GM18507 (cell line): ENCODE results near the gene KIAA1217.

Experiments
- DNase-seq: peaks from one replicate; pipeline ENCODE4 v3.0.0; 2011; ENCODE audit warnings: low read depth; ENCODE audit not compliant: insufficient read length; ENCODE audit errors: extremely low spot score
- FAIRE-seq: peaks from 2 replicates; lab custom pipeline; 2011; peaks lifted over from hg19 to GRCh38; lab: Jason Lieb, UNC

Gene KIAA1217

DNA sequence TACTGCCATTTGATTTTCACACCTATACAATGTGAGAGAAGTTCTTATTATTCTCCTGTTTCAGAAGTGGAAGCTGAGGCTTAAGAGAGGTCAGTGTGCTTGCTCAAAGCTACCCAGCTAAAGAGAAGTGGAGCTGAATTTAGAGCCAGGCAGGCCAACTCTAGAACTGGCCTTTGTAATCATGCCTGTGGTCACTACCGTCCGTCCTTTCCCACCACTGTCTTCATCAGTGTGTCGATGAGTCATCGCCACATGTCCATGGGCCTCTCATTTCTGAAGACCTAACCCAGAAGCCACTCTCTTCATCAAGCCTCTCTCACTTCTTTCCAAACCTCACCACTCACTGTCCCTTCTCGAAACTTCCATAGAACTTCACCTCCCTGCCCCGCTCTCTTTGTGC, 237.8 kb downstream of the KIAA1217 start:
- FAIRE-seq (no peak), DNase-seq (no peak)

DNA sequence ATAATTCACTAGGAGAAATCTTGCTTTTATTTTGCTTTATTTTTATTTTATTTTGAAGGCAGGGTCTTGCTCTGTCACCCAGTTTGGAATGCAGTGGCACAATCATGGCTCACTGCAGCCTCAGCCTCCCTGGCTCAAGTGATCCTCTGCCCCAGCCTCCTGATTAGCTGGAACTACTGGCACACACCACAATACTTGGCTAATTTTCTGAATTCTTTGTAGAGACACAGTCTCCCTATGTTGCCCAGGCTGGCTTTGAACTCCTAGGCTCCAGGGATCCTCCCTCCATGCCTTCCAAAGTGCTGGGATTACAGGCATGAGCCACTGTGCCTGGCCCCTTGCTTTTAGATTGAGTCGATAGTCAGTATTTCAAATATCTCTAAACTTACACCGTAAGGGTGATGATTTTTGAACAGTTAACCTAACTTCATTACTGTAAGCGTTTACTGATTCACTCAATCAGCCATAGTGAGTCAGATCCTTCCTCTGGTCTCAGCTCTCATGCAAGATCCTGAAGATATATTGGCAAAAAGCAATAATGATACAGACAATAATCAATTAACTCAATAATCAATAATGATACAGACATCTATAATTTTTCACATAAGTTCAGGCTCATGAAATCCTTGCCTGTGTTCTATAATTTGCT, 239.5 kb downstream of the KIAA1217 start:
- DNase-seq (no peak), FAIRE-seq (no peak)

DNA sequence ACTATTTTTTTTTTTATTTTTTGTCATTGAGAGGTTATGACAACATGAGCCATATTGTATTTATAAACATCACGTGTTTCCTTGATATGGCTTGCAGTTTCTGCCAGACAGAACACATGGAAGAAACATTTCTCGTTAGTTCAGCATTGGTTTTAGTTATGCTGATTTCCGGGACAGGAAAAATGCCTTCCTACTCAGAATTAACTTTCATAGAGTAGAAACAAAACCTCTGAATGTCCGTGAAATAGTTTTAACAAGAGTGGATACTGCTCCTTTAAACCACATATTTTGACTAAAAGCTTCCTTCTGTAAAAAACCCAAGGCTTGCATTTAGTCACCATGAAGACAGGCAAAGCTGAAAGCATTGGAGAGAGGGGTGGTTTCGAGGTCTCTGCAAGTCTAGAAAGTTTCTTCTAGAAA, 240.4 kb downstream of the KIAA1217 start:
- FAIRE-seq (peak; percentile 56), DNase-seq (no peak)

DNA sequence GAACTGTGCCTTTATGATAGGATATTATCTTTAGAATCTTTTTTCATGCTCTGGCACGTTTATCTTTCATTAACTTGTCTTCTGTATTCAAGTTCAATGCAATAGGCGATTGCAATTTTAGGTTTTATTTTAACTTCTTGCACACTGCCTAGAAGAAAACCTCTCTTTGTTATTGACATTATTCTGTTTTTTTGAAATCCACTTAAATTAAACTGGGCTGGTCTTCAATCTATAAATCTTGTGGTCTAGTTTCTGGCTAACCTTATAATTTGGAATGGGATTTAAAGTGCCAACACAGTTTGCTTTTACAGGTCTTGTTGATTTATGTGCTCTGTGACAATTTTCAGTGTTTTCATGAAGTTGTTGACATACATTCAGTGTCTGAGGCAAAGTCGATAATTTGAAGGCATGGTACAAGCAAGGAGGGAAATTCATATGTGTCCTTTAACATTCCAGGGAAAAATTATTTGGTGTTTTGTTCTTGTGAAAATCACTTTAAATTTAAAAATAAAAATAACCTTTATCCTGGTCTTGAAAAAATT, 240.9 kb downstream of the KIAA1217 start:
- no peak for FAIRE-seq
- no peak for DNase-seq

DNA sequence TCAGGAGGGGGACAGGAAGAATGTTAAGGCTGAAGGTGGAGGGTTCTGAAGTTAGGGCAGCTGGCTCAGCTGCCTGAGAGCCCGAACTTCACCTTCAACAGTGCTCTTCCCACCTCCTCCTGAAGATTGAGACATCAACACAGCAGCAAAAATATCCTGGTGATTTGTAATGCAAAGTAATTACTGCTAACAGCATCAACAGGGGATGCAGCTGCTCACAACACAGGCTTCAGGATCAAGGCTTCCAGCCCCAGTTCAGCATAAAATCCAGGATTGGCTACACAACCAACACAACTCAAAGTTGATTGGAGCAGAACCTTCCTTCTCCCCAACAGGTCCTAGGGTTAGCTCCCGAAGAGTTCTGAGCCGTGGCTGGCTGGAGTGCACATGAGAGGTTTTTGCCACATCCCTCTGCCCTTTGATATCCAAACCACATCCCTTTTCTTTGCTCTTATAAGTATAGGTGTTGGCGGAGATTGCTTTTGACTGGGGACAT, 242.4 kb downstream of the KIAA1217 start:
- DNase-seq (no peak), FAIRE-seq (no peak)

DNA sequence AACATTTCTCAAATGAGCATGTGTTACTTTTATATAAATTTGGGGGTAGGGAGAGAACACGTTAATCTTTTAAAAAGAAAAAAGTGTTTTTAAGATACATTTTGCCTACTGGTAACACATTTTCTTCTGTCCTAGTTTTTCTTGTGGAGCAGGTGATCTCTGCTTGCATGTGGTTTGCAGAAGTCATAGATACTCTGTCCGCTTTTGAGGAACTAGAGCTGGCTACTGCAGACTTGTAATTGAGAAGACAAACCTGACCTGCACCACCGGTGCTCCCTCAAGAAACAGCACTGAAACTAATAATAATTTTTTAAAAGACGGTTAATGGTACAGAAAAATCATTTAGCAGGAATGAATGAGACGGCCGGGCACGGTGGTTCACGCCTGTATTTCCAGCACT, 243.1 kb downstream of the KIAA1217 start:
- no peak for FAIRE-seq
- DNase-seq: no peak

DNA sequence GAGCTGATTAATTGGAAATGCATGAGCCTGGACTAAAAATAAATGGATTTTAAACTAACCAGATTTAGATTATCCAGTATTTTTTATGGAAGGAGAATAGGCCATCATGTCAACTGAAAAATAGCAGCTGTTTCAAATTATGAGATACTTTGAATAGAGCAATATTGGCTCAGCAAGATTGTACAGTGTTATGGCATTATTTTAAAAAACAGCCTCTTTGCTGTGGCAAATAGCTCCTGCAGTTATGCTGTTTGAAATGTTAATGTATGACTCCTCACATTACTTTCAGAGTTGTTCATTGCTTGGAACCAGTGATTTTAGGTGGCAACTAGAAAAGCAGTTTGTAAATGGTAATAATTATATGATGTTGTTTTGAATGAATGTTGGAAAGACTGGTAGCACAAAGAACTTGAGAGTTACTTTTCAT, 244.5 kb downstream of the KIAA1217 start:
- no peak for DNase-seq
- no peak for FAIRE-seq

DNA sequence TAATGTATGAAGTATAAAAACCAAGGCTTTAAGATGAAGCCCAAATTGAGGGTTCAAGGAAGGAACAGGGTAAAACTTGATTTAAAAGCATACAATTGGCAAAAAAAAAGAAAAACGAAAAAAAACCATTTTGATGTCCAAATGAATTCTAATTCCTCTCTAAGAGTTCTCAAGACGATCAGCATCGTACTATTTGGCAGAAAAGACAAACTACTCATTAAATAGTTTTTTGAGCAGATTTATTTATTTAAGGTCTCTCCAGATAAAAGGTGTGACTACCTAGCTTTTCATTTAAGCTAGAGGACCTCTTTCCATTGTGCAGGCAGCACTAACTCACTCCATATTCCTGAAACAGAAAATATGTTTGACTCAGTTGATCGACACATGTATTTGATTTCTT, 245.0 kb downstream of the KIAA1217 start:
- no peak for FAIRE-seq
- no peak for DNase-seq

DNA sequence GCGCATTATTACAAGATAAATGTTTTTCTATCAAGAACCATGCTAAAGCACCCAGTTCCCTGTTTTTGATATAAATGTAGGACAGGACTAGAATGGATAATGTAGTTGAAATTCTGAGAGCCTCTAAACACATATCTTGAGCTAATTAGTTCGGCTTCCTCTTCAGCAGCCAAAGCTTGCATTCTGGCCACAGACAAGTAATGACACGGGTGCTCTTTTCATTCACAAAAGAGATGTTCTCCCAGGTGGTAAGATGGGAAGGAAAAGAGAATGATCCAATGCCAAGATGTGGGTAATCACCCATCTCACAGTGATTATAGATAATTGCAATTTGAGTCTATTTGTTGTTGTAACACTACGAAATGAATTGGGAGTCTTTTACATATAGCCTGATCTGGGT, 246.5 kb downstream of the KIAA1217 start:
- DNase-seq: no peak
- FAIRE-seq: no peak

DNA sequence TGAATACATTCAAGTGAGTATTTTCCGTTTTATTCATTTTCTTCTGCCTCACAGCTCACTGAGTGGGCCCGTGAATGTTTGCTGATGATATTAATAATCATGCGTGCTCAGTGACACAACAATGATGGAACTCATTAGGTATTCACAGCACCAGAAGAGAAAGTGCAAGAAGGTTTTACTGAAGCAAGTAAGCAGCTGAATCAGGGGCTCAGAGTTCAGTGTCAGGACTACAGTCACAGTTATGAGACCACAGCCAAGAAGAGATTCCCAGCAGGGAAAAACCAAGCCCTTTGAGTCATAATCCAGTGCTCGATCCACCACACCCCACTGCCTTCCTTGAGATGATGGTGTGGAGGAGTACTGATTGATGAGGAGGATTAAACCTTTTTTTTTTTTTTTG, 247.4 kb downstream of the KIAA1217 start:
- no peak for FAIRE-seq
- no peak for DNase-seq

DNA sequence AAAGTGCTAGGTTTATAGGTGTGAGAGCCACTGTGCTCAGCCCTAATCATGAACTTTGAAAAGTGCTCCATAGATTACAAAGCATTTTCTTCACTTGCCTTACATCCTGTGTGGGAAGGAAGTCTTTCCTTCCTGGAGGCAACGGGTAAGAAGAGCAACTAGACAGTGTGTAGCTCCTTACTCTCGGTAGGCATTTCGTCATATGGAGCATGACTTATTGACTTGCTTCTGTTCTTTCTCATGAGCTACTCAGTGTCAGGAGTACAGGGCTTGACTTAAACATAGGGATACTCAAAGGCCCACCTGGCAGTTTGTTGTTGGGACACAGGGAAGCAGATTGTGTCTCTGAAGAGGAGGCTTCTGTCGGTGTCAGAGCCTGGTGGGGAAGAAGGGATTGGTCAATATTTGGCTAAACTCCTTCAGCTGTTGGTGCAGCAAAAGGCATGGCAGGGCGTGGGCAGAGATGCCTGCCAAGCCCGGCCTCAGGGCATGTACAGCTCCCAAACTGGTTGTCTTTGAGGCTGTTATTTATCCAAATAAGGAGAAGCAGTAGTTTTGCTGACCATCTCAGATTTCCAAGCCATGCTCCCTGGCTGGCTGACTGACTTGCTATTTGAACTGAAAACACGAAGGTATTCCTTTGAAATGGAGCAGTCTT, 248.9 kb downstream of the KIAA1217 start:
- DNase-seq: no peak
- FAIRE-seq: no peak

DNA sequence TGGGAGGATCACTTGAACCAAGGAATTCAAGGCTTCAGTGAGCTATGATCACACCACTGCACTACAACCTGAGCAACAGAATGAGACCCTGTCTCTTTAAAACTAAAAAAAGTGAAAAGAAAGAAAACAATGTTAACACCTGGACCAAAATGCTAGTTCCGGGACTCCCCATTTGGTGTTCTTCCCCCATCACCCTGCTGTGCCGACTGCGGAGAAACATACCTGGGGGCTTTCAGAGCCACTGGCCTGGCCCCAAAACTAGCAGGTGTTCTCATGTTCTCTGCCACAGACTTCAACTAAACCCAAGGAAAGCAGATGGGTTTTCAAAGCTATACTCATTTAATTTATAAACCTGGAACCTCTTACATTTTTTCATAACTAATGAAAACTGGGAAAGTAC, 250.9 kb downstream of the KIAA1217 start:
- FAIRE-seq (no peak), DNase-seq (no peak)

DNA sequence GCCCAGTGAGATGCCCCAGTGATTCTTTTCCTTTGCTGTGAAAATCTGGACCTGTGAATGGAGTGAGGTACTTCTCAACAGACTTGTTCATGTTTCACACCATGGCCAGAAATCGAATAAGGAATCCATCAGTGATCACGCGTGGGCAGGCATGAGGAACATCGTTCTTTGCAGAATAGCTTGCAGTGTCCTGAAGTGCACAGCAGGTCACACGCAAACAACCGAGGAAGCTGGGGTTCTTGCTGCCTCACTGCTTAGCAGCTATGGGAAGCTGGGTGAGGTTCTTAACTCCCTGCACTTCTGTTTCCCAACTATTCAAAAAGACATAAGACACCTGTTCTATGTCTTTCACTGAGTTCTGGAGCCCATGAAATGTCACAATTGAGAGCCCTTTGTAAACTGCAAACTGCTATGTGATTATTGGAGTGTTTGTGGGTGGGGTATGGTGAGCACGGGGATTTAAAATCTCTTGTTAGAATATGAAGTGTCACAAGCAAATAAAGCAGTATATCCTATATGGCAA, 253.4 kb downstream of the KIAA1217 start:
- no peak for FAIRE-seq
- no peak for DNase-seq

DNA sequence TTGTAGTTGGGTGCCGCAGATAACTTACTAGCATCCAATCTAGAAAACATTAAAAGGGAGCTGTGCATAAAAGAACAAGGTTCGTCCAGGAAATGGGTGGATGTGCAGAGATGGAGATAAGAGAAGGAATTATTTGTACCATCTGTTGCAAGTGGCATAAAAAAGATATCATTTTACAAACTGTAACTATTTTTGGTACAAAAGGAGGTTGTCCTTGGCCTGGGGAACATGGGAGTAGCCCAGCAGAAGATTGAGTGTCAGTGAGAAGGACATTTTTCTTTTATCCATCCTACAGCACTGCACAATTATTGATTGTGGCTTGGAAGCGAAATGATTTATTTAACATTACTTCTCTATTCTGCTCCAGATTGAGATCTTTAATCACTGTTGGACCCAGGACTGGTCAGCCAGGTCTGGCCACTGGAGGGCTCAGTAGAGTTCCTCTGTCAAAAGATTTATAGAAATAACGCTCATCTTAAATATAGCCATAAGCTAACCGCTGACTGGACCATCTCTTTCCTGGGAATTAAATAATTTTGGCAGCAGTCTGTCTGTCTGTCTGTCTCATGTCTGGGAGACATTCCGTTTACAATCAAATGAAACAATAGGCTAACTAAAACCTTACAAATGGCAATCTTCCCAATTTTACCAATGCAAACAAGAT, 254.1 kb downstream of the KIAA1217 start:
- no peak for DNase-seq
- FAIRE-seq: no peak

DNA sequence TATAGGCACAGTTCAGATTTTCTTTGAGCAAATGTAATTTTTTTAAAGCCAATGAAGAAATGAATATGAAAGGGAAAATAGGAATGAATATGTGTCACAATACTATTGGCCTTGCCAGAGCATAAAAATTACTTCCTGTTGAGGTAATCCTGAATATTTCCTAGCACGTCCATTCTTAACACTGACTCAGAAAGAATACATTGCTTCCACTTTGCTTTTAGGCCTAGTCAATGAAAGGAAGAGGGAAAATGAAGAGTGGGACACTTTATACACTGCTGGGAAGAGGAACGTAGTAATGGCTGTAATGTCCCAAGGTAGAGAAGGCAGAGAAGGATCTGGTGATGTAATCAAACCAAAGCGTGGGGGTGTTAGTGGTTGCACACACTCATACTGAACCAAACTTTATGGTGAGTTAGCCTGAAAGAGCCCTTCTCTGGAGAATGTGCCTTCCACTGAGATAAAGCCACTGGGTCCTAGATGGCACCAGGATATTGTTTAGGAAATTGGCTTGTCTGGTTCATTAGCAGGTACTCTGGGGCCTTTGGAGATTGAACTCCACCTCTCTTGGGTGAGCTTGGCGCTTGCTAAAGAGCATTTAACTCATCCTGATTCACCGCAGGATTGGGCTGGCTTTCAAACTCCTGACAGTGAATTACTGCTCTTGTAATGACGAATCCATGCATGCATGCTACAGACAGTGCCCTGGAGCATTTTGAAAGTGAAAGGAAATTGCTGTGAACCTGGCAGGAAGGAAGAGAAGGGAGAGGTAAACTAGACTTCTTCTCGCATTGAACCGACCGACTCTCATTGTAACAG, 254.9 kb downstream of the KIAA1217 start:
- no peak for DNase-seq
- FAIRE-seq: peak; percentile 71

DNA sequence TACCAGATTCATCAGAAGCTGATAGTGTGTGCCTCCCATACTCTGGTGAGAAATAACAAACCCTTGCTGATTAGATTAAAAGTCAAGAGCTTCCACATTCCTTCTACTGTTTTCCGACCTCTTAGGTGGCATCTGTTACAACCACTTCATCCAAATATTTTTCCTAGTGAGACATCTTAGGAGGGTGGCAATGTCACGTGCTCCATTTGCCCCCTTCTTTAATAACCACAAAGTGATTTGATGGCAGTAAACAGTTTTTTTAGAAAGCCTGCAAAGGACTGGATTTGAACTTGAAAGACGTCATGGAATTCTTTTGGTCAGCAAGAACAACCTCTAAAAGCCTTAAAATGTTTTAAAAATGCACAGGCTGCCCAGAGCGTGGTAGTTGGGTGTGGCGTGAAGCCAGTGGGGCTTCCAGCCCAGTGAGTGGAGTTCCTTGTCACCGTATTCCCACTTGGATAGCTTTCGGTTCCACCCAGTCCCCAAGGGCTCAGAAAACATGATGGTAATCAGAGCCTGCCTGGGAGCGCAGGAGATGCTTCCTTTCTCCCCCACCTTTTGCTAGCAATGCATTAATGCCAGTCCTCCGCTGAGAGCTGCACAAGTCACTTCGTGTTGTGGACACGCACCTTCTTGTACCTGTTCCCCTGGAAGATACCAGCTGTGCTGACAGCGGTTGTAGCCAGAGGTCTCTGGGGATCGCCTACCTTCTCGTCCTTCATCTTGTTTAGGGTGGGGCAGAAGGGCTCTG, 256.4 kb downstream of the KIAA1217 start:
- no peak for FAIRE-seq
- no peak for DNase-seq

DNA sequence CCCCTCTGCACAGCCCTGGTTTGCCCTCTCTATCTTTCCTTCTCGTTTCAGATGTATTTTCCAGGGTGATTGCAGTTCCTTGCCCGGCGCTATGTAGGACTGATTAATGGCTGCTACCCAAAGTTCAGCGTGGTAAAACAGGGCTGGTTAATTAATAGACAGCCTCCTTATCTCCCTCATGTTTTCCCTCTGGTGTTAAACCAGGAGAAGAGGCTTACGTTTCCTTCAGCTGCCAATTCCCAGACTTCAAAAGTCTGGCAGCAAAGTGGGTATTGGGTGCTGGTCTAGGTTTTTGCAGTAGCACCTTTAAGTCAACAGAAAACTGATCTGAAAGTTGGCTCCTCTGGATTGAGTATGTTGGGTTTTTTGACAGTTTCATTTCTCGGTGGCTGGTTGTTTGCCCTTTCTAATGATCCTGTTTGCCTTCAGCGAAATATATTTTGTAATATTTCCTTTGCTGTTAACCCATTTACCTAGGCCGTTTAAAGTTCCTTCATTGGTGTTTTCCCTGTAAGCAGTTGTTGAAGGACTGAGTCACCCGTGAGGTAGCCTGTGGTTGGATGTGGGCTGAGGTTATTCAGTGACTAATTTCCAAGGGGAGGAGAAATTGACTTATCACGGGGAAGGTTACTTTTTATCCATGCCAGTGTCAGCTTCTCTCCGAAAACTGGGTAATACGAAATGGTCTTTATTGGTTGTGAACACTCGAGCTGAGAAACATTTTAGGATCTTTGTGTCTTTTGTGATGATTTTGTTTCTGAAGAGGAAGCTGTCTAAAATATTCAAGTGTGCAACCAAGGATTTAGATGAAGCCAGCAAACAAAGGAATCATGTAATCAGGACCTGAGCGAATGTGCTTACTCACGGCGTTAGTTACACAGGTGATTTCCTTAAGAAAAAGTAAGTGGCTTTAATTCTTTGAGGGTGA, 257.2 kb downstream of the KIAA1217 start:
- no peak for DNase-seq
- FAIRE-seq: peak; percentile 41

DNA sequence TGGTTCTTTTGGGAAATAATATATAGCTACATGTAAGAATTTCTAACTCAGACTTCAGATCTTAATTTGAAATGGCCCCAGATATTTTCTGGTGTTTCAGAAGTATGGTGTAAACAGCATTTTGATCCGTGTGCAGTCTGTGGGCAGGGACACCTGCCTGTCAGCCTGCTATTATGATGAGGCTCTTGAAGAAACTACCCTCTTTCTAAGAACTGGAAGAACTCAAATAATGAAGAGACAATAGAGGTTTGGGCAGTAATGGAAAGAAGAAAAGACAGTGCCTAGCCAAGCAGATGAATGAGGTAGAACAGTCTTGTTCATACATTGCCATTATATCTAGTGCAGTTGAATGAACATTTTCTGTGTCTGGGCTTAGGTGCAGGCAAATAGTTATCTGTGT, 258.2 kb downstream of the KIAA1217 start:
- DNase-seq: no peak
- no peak for FAIRE-seq
